ENCODE measurements around the gene SYNGAP1. TPM values are rescaled to one million over a fixed set of nuclear protein-coding genes. Genes with fewer than 3 reads are reported as not detected.

The SYNGAP1 gene
- total RNA-seq, 3 donors from 2014 or later, result 6.1 to 12.5 (median 10.7) TPM

- TF ChIP-seq POLR2AphosphoS5 (IDR thresholded peaks at IDR 0.05) (peak in 1 of 3 donors; percentile 14), POLR2A (IDR thresholded peaks at IDR 0.05) (no peak)
- intact Hi-C loops (cut with DNase I; ENCODE audit: low total_unique reads), result no loop called here
- Histone ChIP-seq H3K27me3 (no peaks in the 10 kb centered on the region), H3K4me1 (peaks cover 4 to 6% of the 10 kb centered on the region in 2 donors), H3K4me3 (peak overlapping the region; percentile 49 to 83 (median 64)), H3K36me3 (no peaks in the 10 kb centered on the region), H3K9me3 (no peaks in the 10 kb centered on the region), H3K27ac (peak overlapping the region; percentile 95 to 97)
- no peak for DNase-seq (ENCODE audit: low spot score in 2 of 2)
Measured at GRCh38 chr6:33424855-33425667, 5.2 kb downstream of the SYNGAP1 start.

DNA sequence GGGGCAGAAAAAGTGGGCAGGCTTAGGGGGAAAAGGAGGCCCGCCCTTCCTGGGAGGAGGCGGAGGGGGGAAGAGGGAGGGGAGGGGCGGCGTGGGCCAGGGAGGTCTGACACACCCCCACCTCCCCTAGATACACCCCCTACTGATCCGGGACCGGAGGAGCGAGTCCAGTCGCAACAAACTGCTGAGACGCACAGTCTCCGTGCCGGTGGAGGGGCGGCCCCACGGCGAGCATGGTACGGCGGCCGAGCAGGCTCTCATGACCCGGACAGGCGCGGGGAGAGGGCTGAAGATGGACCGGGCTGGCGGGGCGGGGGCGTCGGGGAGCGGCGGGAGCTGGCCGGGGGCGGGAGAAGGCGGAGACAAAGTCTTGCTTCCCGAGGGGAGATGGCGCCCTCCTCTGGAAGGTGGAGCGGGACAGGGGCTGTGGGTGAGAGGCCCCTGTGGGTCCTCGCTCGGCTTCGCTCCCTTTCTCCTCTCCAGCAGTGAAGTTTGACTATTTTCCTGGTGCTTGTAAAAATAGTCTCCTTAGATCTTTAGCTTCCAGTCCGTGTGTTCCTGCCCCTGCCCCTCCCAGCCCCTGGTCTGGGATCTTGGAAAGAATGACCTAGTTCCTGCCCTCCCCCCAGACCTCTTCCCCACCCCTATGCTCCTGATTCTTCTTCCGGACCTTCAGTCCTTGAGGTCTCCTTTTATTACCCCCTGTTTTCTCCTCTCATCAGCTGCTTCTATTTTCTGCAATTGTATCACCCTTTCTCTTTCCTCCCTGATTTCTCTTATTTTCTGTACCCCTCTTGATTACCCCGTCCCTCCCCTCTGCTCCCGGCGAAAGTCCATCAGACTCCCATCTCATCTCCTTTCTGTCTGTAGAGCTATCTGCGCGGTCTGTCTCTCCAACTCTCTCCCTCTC is 6.1 kb downstream of the SYNGAP1 start:
- no peaks in the 10 kb centered on the region for H3K36me3 ChIP-seq
- DNase-seq (ENCODE audit: low spot score in 2 of 2), result peak; percentile 83 to 86
- no peaks in the 10 kb centered on the region for H3K27me3 ChIP-seq
- peak overlapping the region; percentile 49 to 83 (median 64) for H3K4me3 ChIP-seq
- TF ChIP-seq CTCF (IDR thresholded peaks at IDR 0.05) (peak in 2 of 3 donors; percentile 18 to 45), POLR2A (IDR thresholded peaks at IDR 0.05) (no peak), POLR2AphosphoS5 (IDR thresholded peaks at IDR 0.05) (peak; percentile 51 to 75 (median 71))
- H3K27ac ChIP-seq, result peak overlapping the region; percentile 95 to 97
- peaks cover 4 to 7% of the 10 kb centered on the region in 2 donors for H3K4me1 ChIP-seq
- intact Hi-C loops (cut with DNase I; ENCODE audit: low total_unique reads), result no loop called here
- no peaks in the 10 kb centered on the region for H3K9me3 ChIP-seq

DNA sequence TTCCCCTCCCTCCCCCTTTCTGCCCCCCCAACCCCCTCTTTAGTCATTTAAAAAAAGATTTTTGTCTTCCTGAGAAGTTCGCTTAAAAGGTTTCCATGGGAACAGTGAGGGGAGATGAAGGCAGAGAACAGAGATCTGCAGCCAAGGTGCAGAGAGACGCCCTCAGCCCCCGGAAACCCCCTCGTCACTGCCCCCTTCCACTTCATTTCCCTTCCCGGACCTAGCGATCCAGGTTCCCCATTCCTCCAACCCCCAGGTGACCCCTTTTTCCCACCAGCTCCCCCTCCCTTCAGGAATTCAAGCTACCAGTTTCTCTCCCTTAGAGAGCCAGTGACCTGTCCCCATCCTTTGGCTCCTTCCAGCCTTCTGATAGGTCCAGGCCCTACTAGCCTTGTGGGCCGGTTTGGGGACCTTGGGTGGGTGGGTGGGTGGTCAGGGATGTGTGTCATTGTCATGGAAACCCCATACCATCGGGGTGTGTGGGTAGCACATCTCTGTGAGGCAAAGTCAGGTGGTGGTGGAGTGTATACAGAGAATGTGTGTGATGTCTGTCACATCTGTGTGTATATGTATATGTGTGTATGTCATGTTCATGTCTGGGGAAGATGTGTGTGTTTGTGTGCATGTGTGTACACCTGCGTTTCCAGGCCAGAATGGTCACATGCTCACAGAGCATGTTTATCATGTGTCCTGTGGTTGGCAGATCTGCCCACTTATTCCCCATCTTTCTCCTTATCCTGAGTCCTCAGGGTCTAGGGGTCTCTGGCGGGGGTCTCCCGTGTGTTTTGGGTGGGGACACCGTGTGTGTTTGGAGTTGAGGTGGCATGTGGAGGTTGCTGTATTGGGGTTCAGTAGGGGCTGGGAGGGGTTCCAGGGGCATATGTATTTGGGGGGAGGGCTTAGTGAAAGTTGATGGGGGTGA is 7.0 kb downstream of the SYNGAP1 start:
- peak overlapping the region; percentile 95 to 97 for H3K27ac ChIP-seq
- no peaks in the 10 kb centered on the region for H3K27me3 ChIP-seq
- DNase-seq (ENCODE audit: low spot score in 2 of 2), result no peak
- H3K36me3 ChIP-seq, result no peaks in the 10 kb centered on the region
- intact Hi-C loops (cut with DNase I; ENCODE audit: low total_unique reads), result no loop called here
- H3K4me3 ChIP-seq, result peak overlapping the region; percentile 49 to 83 (median 64)
- TF ChIP-seq CTCF (IDR thresholded peaks at IDR 0.05) (no peak), POLR2A (IDR thresholded peaks at IDR 0.05) (no peak), POLR2AphosphoS5 (IDR thresholded peaks at IDR 0.05) (no peak)
- H3K4me1 ChIP-seq, result peaks cover 4 to 11% of the 10 kb centered on the region in 2 donors
- no peaks in the 10 kb centered on the region for H3K9me3 ChIP-seq

DNA sequence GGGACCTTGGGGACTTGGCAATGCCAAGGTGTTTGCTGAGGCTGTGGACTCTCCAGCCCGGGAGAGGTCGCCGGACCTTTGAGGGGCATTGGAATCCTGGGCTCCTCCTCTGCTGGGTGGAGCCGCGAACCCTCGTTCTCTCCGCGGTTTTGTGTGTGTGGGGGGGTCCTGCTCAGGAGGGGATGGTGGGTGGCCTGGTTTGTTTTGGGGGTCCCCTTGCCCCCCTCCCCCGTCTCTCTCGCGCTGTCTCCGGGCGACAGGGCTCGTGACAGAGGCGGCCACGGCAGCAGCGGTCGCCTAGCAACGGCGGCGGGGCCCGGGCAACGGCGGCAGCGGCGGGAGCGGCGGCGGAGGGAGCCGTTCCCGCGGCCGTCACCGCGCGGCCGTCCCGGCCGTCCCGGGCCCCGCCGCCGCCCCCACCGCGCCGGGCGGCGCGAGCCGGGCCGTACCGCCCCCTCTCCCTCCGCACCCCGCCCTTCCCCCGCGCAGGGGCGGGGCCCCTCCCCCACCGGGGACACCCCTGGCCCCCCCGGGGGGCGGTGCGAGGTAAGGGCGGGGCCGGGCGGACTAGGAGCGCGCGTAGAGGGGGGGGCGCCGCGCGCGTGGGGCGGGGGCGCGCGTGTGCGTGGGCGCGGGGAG is 7.8 kb downstream of the SYNGAP1 start:
- no peak for TF ChIP-seq CTCF (IDR thresholded peaks at IDR 0.05)
- no peak for TF ChIP-seq POLR2A (IDR thresholded peaks at IDR 0.05)
- TF ChIP-seq POLR2AphosphoS5 (IDR thresholded peaks at IDR 0.05), result no peak
- Histone ChIP-seq H3K36me3 (no peaks in the 10 kb centered on the region), H3K27me3 (no peaks in the 10 kb centered on the region), H3K9me3 (no peaks in the 10 kb centered on the region), H3K27ac (peak overlapping the region; percentile 95 to 97), H3K4me3 (peak overlapping the region; percentile 48 to 83 (median 64)), H3K4me1 (peaks cover 4 to 11% of the 10 kb centered on the region in 2 donors)
- intact Hi-C loops (cut with DNase I; ENCODE audit: low total_unique reads), result no loop called here
- DNase-seq (ENCODE audit: low spot score in 2 of 2), result no peak

All from breast epithelium (tissue), 4 donors.